Body of pancreas (tissue), 4 donors: ENCODE results near the gene PCSK4. TPM values are rescaled to one million over a fixed set of nuclear protein-coding genes. Genes with fewer than 3 reads are reported as not detected.
A peak's percentile ranks its signal among the peaks of the same experiment; 100 is the strongest.

ENCODE experiments used
- ATAC-seq: fragments of 150-250 bp; one replicate; pipeline ENCODE4 v1.9.1; 2016
- DNase-seq, 4 donors: peaks; one replicate each; pipeline ENCODE4 v3.0.0-alpha.2; 2019
- H3K27ac ChIP-seq, 4 donors: fragments of 200-600 bp; sonication (generic); 1 replicate in 3 of 4; 2 replicates in 1 of 4; pipeline versions ENCODE4 v1.5.1 to v1.6.1; 2016 to 2019; ENCODE audit warnings: mild to moderate bottlenecking in 1 of 4, mixed read lengths in 1 of 4, moderate library complexity in 1 of 4
- H3K27me3 ChIP-seq, 2 donors: fragments of 200-600 bp; sonication (generic); one replicate each; pipeline ENCODE4 v1.6.0; 2016; ENCODE audit warnings: mild to moderate bottlenecking in 1 of 2
- H3K36me3 ChIP-seq, 2 donors: fragments of 200-600 bp; sonication (generic); replicated peaks in 1 of 2; 2 replicates each; pipeline ENCODE4 v1.5.1; 2016; ENCODE audit warnings: low read depth in 2 of 2; ENCODE audit not compliant: insufficient read depth in 1 of 2
- H3K4me1 ChIP-seq: fragments of 200-600 bp; sonication (generic); one replicate; pipeline ENCODE4 v1.6.0; 2016
- H3K4me3 ChIP-seq, 2 donors: fragments of 200-600 bp; sonication (generic); 1 replicate in 1 of 2; 2 replicates in 1 of 2; pipeline ENCODE4 v1.5.1; 2016 to 2019
- H3K9me3 ChIP-seq, 3 donors: fragments of 200-600 bp; sonication (generic); 1 replicate in 2 of 3; 2 replicates in 1 of 3; pipeline ENCODE4 v1.5.1; 2016
- POLR2A ChIP-seq, 3 donors: fragments of 450-650 bp; IDR thresholded peaks; one replicate each; pipeline ENCODE4 v1.6.1; 2016; ENCODE audit warnings: antibody characterized with exemption in 3 of 3, mild to moderate bottlenecking in 2 of 3
- WGBS, 2 donors: methylation state at CpG; one replicate each; pipeline ENCODE4 v1.1.5; 2017; 5-methylcytosine and 5-hydroxymethylcytosine counted together
- intact Hi-C: fragments of 100-400 bp; cut with DNase I; formaldehyde crosslinking; loops from one replicate; pipeline ENCODE4 v1.15.1; 2023
- total RNA-seq, 2 donors: library from RNA; depleted of rRNA; stranded (reverse); fragments of >200 nt; gene quantifications; one replicate each; pipeline ENCODE4 v1.1.0, GENCODE V29; 2016
- TF ChIP-seq, protein P1 (sequence below), 7 experiments: fragments of 450-650 bp in 4 of 7; fragments of 200-600 bp in 3 of 7; sonication (generic) in 3 of 7; IDR thresholded peaks; one replicate each; pipeline ENCODE4 v1.5.1; 2016 to 2019; ENCODE audit warnings: antibody characterized with exemption in 7 of 7

Gene PCSK4
- total RNA-seq, 2 donors from 2014 or later = 5.2 to 10.9 TPM

- no peak for DNase-seq
- H3K27me3 ChIP-seq = no peaks in the 10 kb centered on the region
- H3K36me3 ChIP-seq = no peaks in the 10 kb centered on the region
Measured at GRCh38 chr19:1494115-1494815, 4.1 kb upstream of the PCSK4 start.

GRCh38 chr19:1492474-1493006 is 2.4 kb upstream of the PCSK4 start:
- H3K4me1 ChIP-seq = peaks cover 37% of the 10 kb centered on the region
- intact Hi-C loops = no loop called here
- DNase-seq = peak in 3 of 4 donors; percentile 59 to 65 (median 60)
- peak in 2 of 3 donors; percentile 36 to 50 for TF ChIP-seq POLR2A (IDR thresholded peaks at IDR 0.05)
- TF ChIP-seq, protein P1, sequence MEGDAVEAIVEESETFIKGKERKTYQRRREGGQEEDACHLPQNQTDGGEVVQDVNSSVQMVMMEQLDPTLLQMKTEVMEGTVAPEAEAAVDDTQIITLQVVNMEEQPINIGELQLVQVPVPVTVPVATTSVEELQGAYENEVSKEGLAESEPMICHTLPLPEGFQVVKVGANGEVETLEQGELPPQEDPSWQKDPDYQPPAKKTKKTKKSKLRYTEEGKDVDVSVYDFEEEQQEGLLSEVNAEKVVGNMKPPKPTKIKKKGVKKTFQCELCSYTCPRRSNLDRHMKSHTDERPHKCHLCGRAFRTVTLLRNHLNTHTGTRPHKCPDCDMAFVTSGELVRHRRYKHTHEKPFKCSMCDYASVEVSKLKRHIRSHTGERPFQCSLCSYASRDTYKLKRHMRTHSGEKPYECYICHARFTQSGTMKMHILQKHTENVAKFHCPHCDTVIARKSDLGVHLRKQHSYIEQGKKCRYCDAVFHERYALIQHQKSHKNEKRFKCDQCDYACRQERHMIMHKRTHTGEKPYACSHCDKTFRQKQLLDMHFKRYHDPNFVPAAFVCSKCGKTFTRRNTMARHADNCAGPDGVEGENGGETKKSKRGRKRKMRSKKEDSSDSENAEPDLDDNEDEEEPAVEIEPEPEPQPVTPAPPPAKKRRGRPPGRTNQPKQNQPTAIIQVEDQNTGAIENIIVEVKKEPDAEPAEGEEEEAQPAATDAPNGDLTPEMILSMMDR (IDR thresholded peaks at IDR 0.05) = no peak
- ATAC-seq = no peak
- H3K4me3 ChIP-seq = no peak overlapping the region
- 44 to 61% methylated on average over 3 to 10 of the region's 10 CpGs for WGBS, 2 donors
- peak overlapping the region in 3 of 4 donors; percentile 59 to 81 (median 80) for H3K27ac ChIP-seq
- H3K27me3 ChIP-seq = no peaks in the 10 kb centered on the region
- H3K36me3 ChIP-seq = no peaks in the 10 kb centered on the region
- H3K9me3 ChIP-seq = no peaks in the 10 kb centered on the region

More at GRCh38 chr19:1494115-1494815, 4.1 kb upstream of the PCSK4 start:
- Histone ChIP-seq H3K4me3 (no peak overlapping the region), H3K4me1 (peaks cover 36% of the 10 kb centered on the region), H3K9me3 (no peaks in the 10 kb centered on the region), H3K27ac (no peak overlapping the region)
- TF ChIP-seq, protein P1 (IDR thresholded peaks at IDR 0.05) = no peak
- no peak for TF ChIP-seq POLR2A (IDR thresholded peaks at IDR 0.05)
- ATAC-seq = no peak
- intact Hi-C loops = no loop called here
- 74 to 87% methylated on average over 13 to 15 of the region's 15 CpGs for WGBS, 2 donors

DNA sequence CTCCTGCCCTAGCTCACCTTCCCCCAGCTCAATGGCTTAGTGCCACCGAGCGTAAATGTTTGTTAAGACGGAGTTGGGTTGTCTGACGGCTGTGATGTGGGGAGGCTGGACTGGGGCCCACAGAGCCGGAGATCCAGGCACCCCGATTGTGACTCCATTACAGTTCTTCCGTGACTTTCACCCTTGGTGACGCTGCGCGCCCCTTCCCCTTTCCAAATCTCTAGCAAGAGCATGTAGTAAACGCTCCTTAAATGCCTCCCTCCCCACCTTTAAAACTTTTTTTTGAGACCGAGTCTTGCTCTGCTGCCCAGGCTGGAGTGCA is 1.7 kb upstream of the PCSK4 start:
- no peak overlapping the region for H3K4me3 ChIP-seq

GRCh38 chr19:1491114-1491848 is 1.1 kb upstream of the PCSK4 start, which contains the start of gene REEP6:
Gene REEP6, plus strand, starts transcription at chr19:1491181. Its CDS starts 89 bp downstream, at chr19:1491270.
- 0 to 5% methylated on average over 4 to 51 of the region's 73 CpGs for WGBS, 2 donors
- Histone ChIP-seq H3K36me3 (no peaks in the 10 kb centered on the region), H3K9me3 (no peaks in the 10 kb centered on the region), H3K4me1 (peaks cover 37% of the 10 kb centered on the region), H3K27ac (peak within 1 kb of the TSS; percentile 63 to 89 (median 76)), H3K4me3 (peak within 1 kb of the TSS; percentile 13 to 32), H3K27me3 (no peaks in the 10 kb centered on the region)
- TF ChIP-seq POLR2A (IDR thresholded peaks at IDR 0.05) = peak; percentile 57 to 64 (median 58)
- TF ChIP-seq, protein P1 (IDR thresholded peaks at IDR 0.05) = no peak
- ATAC-seq (no peak), DNase-seq (peak in 2 of 4 donors; percentile 30 to 43)
- intact Hi-C loops = no loop called here

More for the DNA sequence above, 1.7 kb upstream of the PCSK4 start:
- WGBS, 2 donors = 37 to 42% methylated on average over 11 to 12 of the region's 12 CpGs
- DNase-seq (peak in 2 of 4 donors; percentile 49 to 53), ATAC-seq (no peak)
- H3K9me3 ChIP-seq = no peaks in the 10 kb centered on the region
- H3K4me1 ChIP-seq = peaks cover 37% of the 10 kb centered on the region
- H3K36me3 ChIP-seq = no peaks in the 10 kb centered on the region
- intact Hi-C loops = no loop called here
- no peaks in the 10 kb centered on the region for H3K27me3 ChIP-seq
- H3K27ac ChIP-seq = peak overlapping the region; percentile 26 to 81 (median 70)
- TF ChIP-seq POLR2A (IDR thresholded peaks at IDR 0.05) = no peak
- TF ChIP-seq, protein P1 (IDR thresholded peaks at IDR 0.05) = no peak
